Left renal pelvis (tissue), 4 donors: ENCODE data around the gene PTDSS2. TPM values are rescaled to one million over a fixed set of nuclear protein-coding genes. Genes with fewer than 3 reads are reported as not detected.

Source experiments
- DNase-seq, 4 donors: peaks; one replicate each; pipeline ENCODE4 v3.0.0-alpha.2; 2013; ENCODE audit warnings: low read depth in 4 of 4, low spot score in 3 of 4
- polyA plus RNA-seq, 4 donors: library from polyadenylated mRNA; unstranded; fragments of 120-200 nt; gene quantifications; one replicate each; pipeline ENCODE4 v1.2.1, GENCODE V29; 2013; ENCODE audit not compliant: insufficient read length in 4 of 4

The PTDSS2 gene
- polyA plus RNA-seq, 4 donors: 22.9 to 46.4 (median 31.0) TPM

DNA sequence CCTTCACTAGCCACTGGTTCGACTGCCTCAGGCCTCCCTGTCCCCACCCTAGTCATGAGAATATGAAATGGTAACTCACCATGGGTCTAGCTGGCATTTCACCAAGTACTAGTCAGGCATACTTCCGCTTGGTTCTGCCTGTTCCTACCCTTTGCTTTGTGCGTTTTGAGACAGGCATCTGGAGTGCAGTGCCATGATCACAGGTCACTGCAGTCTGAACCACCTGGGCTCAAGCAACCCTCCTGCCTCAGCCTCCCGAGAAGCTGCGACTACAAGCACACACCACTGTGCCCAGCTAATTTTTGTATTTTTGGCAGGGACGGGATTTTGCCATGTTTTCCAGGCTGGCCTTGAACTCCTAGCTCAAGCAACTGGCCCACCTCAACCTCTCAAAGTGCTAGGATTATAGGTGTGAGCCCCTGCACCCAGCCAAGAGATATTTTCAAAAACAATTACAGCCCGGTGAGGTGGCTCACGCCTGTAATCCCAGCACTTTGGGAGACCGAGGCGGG lies 71.2 kb downstream of the PTDSS2 start:
- no peak for DNase-seq

DNA sequence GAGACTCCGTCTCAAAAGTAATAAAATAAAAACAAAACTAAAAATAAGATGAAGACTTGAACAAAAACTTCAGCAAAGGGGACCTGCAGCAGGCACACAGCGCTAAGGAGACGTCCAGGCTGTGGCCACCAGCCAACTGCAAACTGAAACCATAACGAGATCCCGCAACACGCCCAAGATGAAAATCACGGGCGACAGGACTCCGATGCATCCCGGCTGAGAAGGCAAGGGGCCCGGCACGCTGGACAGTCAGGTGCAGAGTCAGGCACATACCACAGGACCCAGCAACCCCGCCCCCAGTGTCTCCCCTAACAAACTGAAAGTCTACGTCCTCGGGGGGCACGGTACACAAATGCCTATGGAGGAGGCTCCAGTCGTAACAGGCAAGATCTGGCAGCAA lies 76.1 kb downstream of the PTDSS2 start:
- DNase-seq: no peak

DNA sequence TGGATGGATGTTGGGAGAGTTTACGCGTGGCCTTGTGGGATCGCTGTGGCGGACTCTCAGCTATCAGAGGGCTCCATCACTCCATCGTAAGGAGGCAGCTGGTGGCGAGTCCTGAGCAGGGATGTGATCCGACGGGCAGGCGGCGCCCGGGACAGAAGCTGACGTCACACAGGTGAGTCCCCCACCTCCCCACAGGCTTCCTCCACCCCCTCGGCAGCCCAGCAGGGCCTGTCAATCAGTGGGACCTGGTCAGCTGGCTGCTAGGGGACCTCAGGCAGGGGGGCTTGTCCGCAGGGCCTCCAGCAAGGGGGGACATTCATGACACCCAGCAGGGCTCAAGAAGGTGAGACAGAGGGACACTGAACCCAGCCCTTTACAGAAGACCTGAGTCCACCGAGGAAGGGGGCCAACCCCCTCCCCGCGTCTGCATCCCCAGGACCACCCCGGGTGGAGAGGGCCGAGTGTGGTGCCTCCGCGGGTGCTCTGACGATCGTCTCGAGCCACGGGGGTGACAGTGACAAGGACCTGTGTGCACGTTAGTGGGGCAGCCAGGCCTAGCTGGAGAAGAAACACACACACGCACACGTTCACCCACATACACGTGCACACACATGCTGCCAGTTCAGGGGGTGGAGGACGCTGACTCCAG lies 78.2 kb downstream of the PTDSS2 start:
- DNase-seq: no peak

DNA sequence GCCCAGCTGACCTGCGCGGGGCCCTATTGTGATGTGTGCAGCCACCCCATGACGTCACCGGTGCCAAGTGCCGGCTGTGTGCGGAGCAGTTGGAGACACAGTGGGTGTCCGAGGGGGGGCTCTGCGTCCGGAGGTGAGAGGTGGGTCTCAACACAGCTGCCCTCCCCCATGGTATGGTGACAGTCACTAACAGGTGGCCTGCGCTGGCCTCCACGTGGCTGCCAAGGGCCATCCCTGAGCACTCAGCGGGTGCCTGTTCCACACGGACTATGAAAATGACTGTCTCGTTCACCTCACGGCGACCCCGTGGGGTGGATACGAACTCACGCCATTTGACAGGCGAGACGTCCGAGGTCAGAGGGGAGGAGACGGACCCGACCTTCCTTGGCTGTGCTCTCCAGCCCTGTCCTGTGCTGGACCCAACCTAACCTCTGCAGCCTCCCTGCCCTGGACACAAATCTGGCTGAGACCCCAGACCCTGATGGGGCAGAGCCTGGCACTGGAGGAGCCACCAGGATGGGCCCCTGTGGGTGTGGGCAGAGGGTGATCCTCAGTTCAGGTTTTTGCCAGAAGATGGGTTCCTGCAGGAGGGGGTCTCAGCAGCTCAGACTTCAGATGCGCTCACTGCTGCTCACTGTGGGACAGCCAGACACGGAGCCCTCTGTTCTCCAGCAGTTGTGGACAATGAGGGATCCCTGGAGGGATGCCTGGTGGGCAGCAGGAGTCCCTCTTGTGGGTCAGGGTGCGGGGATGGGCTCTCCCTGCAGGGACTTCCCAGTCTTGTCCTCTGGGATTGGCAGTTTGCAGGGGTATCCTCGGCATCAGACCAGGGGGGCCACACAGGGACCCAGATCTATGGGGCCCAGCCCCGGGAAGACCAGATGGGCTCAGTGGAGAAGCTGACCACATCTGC lies 79.0 kb downstream of the PTDSS2 start:
- no peak for DNase-seq

- DNase-seq: no peak
Observed at GRCh38 chr11:529728-530411, 79.8 kb downstream of the PTDSS2 start.

GRCh38 chr11:530960-531831 lies 81.1 kb downstream of the PTDSS2 start:
- DNase-seq: no peak

- no peak for DNase-seq
Observed at GRCh38 chr11:531919-532526, 81.9 kb downstream of the PTDSS2 start.

- no peak for DNase-seq
Observed at GRCh38 chr11:532527-532985, 82.5 kb downstream of the PTDSS2 start.

DNA sequence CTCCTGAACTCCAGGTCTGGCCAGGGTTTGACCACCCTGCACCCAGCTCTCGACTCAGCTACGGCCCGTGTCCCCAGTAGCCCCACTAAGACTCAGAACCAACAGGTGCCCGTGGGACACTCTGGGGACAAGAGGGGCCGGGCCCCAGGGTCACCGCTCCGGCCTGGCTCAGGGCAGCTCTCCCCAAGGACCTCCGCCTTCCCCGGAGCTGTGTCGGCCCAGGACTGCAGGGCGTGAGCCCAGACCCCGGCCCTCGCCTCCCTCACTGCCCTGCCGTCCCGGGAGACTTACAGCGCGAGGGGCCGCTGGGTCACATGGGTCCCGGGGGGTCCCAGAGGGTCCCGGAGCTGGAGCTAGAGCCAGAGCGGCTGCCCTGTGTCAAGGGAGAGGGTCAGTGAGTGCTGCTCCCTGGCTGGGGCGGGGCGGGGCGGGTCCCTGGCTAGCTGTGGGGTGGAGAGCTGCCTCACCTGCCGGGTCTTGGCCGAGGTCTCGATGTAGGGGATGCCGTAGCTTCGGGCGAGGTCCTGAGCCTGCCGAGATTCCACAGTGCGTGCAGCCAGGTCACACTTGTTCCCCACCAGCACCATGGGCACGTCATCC lies 83.0 kb downstream of the PTDSS2 start:
- no peak for DNase-seq

DNA sequence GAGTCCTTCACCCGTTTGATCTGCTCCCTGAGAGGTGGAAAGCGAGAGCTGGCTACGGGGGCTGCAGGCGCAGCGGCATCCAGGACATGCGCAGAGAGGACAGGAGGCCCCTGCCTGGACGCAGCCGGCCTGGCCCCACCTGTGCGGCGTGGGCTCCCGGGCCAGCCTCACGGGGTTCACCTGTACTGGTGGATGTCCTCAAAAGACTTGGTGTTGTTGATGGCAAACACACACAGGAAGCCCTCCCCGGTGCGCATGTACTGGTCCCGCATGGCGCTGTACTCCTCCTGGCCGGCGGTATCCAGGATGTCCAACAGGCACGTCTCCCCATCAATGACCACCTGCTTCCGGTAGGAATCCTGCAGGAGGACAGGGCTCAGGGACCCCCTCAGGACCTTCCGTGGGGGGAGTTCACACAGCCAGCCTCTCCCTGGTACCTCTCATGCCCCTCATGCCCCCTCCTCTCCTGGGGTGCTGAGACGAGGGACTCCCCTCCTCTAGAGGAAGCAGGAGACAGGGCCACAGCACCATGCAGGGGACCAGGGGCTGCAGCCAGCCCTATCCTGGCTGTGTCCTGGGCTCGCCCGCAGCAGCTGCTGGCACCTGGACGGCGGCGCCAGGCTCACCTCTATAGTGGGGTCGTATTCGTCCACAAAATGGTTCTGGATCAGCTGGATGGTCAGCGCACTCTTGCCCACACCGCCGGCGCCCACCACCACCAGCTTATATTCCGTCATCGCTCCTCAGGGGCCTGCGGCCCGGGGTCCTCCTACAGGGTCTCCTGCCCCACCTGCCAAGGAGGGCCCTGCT lies 83.7 kb downstream of the PTDSS2 start:
- no peak for DNase-seq

DNA sequence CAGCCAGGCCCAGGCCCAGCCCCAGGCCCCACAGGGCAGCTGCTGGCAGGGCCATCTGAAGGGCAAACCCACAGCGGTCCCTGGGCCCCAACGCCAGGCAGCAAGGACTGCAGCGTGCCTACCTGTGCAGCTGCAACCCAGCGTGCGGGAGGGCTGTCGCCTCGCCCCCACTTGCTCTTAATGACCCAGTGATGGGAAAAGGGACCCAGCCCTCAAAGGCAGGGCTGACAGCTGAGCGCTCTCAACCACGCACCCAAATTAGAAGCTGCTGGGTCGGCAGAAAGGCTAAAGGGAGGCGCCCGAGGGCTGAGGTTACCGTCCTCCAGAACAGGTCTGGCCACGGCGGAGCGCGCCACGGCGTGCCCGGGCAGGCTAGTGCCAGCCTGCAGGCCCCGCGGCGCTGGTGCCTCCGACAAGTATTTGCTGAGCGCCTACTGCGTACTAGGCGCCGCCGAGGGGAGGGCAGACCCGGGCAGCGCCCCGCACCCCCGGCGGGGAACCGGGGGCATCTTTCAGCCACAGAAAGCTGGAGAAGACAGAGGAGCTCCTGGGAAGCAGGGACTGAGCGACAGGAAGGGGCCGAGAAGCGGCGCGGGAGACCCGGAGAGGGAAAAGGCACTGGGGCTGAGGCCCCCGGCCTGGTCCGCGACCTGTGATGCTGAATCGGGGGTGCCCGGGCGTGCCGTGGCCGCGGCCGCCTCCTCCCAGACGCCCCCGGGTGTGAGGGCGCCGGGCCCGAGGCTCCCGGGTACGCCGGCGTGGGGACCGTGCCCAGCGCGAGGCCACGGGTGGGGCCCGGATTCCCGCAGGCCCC lies 84.5 kb downstream of the PTDSS2 start:
- no peak for DNase-seq

- DNase-seq: no peak
Observed at GRCh38 chr11:535210-535518, 85.1 kb downstream of the PTDSS2 start.

GRCh38 chr11:535519-536454 lies 85.7 kb downstream of the PTDSS2 start, which contains the start of gene HRAS:
TSS of gene HRAS (minus strand) at chr11:535576.
- DNase-seq: peak; percentile 79 to 92 (median 88)

DNA sequence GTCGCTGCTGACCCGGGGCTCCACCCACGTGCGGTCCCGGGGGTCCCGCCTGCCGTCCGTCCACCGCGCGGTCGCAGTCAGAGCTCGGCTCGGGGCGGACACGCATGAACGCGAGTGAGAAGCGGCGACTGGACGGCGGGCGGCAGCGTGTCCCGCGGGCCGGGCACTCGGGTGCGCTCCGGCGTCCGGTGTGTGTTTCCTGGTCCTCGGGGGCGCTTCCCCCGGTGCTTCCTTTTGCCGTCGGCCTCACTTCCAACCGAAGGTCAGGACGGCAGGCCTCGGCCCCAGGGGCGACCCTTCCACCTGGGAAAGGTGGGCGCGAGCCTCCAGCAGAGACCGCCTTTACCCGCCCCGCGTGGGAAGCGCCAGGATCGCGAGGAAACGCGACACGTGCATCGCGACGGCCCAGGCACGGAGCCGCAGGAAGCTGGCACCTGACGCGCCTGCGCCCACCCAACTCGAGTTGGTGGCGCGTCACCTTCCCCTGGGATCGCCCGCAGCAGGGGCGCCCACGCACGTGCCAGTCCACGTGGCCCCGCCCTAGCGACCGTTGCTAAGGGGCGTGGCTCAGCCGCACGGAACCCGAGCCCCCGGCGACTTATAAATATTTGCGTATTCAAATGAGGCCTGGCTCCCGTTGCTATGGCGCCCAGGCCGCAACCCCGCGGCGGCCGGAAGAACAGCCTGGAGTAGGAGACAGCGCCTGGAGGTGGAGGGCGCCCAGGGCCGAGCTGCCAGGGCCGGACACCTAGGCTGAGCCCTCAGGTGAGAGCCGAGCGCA lies 87.0 kb downstream of the PTDSS2 start, which contains the start of gene LRRC56:
LRRC56 (plus strand) TSS at position 687 of the 781 bp plus-strand sequence. CDS start 3,158 bp downstream, outside the sequence.
- DNase-seq: peak in 1 of 4 donors; percentile 66

DNA sequence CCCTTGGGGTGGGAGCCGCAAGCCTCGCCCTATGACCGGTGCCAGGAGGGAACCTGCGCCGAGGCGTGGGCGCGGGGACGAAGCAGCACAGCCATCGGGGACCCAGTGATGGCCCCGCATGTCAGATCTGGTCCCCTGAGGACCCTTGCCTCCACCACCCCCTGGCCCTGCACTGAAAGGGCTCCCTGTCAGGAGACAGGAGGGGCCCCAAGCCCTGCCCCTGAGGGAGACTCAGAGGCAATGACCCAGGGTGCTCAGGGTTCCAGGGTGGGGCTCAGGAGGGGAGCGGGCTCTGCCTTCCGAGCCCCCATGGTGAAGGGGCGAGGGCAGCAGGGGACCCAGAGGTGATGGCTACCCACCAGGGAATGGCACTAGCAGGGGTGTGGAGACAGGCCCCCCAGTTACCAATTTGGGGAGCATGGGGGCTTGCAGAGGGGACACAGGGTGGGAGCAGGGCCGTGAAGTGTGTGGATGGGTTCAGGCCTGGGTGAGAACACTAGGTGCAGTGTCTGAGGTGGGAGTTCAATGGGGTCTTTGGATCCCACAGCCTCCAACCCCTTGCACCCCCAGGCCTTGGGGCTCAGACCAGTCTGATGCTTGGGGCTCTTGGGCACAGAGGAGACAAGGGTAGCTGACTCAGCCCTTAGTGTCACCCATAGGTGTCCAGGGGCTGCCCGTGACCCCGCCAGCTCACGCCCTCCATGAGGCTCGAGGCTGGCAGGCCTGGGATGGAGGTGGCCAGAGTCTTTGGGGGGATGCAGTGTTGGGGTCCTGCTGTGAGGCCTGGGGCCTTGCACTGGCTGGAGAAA lies 87.7 kb downstream of the PTDSS2 start:
- DNase-seq: no peak
